BLaER1 treated with 17β-estradiol and CSF1 and Interleukin-3, amounts not matched to agents 10 nM and 100 nM (cell line): ENCODE data around the gene PRDM10.

Experiments used
- H3K27ac ChIP-seq, 11 experiments: shearing (Covaris generic); formaldehyde crosslinking; 2 replicates each; pipeline ENCODE4 v1.8.1; 2022
- H3K27me3 ChIP-seq, 11 experiments: shearing (Covaris generic); formaldehyde crosslinking; 2 replicates each; pipeline ENCODE4 v1.8.1; 2022
- H3K36me3 ChIP-seq, 11 experiments: shearing (Covaris generic); formaldehyde crosslinking; 2 replicates each; pipeline ENCODE4 v1.8.1; 2022
- H3K4me1 ChIP-seq, 10 experiments: shearing (Covaris generic); formaldehyde crosslinking; 2 replicates each; pipeline ENCODE4 v1.8.1; 2022
- H3K4me2 ChIP-seq, 11 experiments: shearing (Covaris generic); formaldehyde crosslinking; 2 replicates each; pipeline ENCODE4 v1.8.1; 2022
- H3K4me3 ChIP-seq, 10 experiments: shearing (Covaris generic); formaldehyde crosslinking; 2 replicates each; pipeline ENCODE4 v1.8.1; 2022
- H3K9ac ChIP-seq, 11 experiments: shearing (Covaris generic); formaldehyde crosslinking; 2 replicates each; pipeline ENCODE4 v1.8.1; 2022
- H3K9me3 ChIP-seq, 11 experiments: shearing (Covaris generic); formaldehyde crosslinking; replicated peaks in 1 of 11; 2 replicates each; pipeline ENCODE4 v1.8.1; 2022
- H4K20me1 ChIP-seq, 11 experiments: shearing (Covaris generic); formaldehyde crosslinking; 2 replicates each; pipeline ENCODE4 v1.8.1; 2022
- Cebpa-rat ChIP-seq, 11 experiments: shearing (Covaris generic); IDR thresholded peaks; 2 replicates each; pipeline ENCODE4 v1.8.1; 2022

The PRDM10 gene

GRCh38 chr11:129855086-129855485, 147.5 kb downstream of the PRDM10 start:
- H3K4me1 ChIP-seq = peaks cover 0 to 15% (median 12%) of the 10 kb centered on the region in 10 experiments; a peak in 15 of 20 replicates

GRCh38 chr11:129854232-129854805, 148.3 kb downstream of the PRDM10 start:
- no peak for TF ChIP-seq Cebpa-rat (IDR thresholded peaks at IDR 0.05)
- H4K20me1 ChIP-seq = no peaks in the 10 kb centered on the region
- peaks cover 0 to 15% (median 12%) of the 10 kb centered on the region in 10 experiments; a peak in 15 of 20 replicates for H3K4me1 ChIP-seq
- H3K4me2 ChIP-seq = peak overlapping the region in 7 of 11 experiments; percentile 34 to 64 (median 46); a peak in 11 of 22 replicates
- peak overlapping the region in 3 of 11 experiments; percentile 16 to 54 (median 28); a peak in 2 of 22 replicates for H3K27ac ChIP-seq
- no peak overlapping the region for H3K9ac ChIP-seq
- H3K36me3 ChIP-seq = peaks cover 7 to 23% (median 15%) of the 10 kb centered on the region in 11 experiments; a peak in 21 of 22 replicates
- H3K9me3 ChIP-seq = no peaks in the 10 kb centered on the region
- no peaks in the 10 kb centered on the region for H3K27me3 ChIP-seq
- no peak overlapping the region for H3K4me3 ChIP-seq

More at GRCh38 chr11:129855086-129855485, 147.5 kb downstream of the PRDM10 start:
- H3K36me3 ChIP-seq = peaks cover 13 to 31% (median 22%) of the 10 kb centered on the region in 11 experiments
- H3K27me3 ChIP-seq = no peaks in the 10 kb centered on the region
- no peak for TF ChIP-seq Cebpa-rat (IDR thresholded peaks at IDR 0.05)
- no peaks in the 10 kb centered on the region for H4K20me1 ChIP-seq
- H3K27ac ChIP-seq = no peak overlapping the region
- no peak overlapping the region for H3K9ac ChIP-seq
- H3K9me3 ChIP-seq = no peaks in the 10 kb centered on the region
- H3K4me2 ChIP-seq = no peak overlapping the region
- H3K4me3 ChIP-seq = no peak overlapping the region

- no peaks in the 10 kb centered on the region for H4K20me1 ChIP-seq
- TF ChIP-seq Cebpa-rat (IDR thresholded peaks at IDR 0.05) = no peak
- 0 out of 22 replicates have a peak, but pooled peaks cover 0 to under 1% (median 0%) of the 10 kb centered on the region in 11 experiments for H3K9me3 ChIP-seq
- peaks cover 4 to 17% (median 9%) of the 10 kb centered on the region in 11 experiments; a peak in 19 of 22 replicates for H3K36me3 ChIP-seq
- H3K4me2 ChIP-seq = peak overlapping the region in 9 of 11 experiments; percentile 2 to 64 (median 42); a peak in 13 of 22 replicates
- H3K4me1 ChIP-seq = peaks cover 0 to 15% (median 12%) of the 10 kb centered on the region in 10 experiments; a peak in 15 of 20 replicates
- H3K9ac ChIP-seq = peak overlapping the region in 1 of 11 experiments; percentile 29; a peak in 2 of 22 replicates
- H3K4me3 ChIP-seq = no peak overlapping the region
- no peaks in the 10 kb centered on the region for H3K27me3 ChIP-seq
- peak overlapping the region in 7 of 11 experiments; percentile 3 to 60 (median 36); a peak in 9 of 22 replicates for H3K27ac ChIP-seq
These were observed 149.0 kb downstream of the PRDM10 start for GRCh38 chr11:129853518-129854231.

- H3K27me3 ChIP-seq = no peaks in the 10 kb centered on the region
- no peak overlapping the region for H3K4me3 ChIP-seq
- H3K9me3 ChIP-seq = peaks cover 0 to 5% (median 0%) of the 10 kb centered on the region in 11 experiments; a peak in 1 of 22 replicates
- no peaks in the 10 kb centered on the region for H4K20me1 ChIP-seq
- peaks cover 0 to 15% (median 12%) of the 10 kb centered on the region in 10 experiments; a peak in 15 of 20 replicates for H3K4me1 ChIP-seq
- H3K27ac ChIP-seq = no peak overlapping the region
- no peak overlapping the region; a peak in 1 of 22 replicates for H3K4me2 ChIP-seq
- H3K9ac ChIP-seq = no peak overlapping the region
- H3K36me3 ChIP-seq = peaks cover 0 to 2% (median 0%) of the 10 kb centered on the region in 11 experiments; a peak in 1 of 22 replicates
- TF ChIP-seq Cebpa-rat (IDR thresholded peaks at IDR 0.05) = no peak
These were observed 150.4 kb downstream of the PRDM10 start for GRCh38 chr11:129852125-129852740.
